Stimulated activated CD4-positive, alpha-beta T cell treated with anti-CD3 and anti-CD28 coated beads, TNF-alpha, amount 100 ng/mL, for 24 hours (primary cell): ENCODE data around the gene RTN4RL1.

Experiments used
- DNase-seq, 3 experiments: peaks; one replicate each; pipeline ENCODE4 v3.0.0-alpha.2; 2020; ENCODE audit warnings: low read depth in 3 of 3

RTN4RL1 gene

GRCh38 chr17:2059547-2060384 is 34.6 kb upstream of the RTN4RL1 start:
- DNase-seq, result no peak

- DNase-seq, result peak in 1 of 3 experiments; percentile 72
These were observed 33.7 kb upstream of the RTN4RL1 start for GRCh38 chr17:2058586-2059546.

DNA sequence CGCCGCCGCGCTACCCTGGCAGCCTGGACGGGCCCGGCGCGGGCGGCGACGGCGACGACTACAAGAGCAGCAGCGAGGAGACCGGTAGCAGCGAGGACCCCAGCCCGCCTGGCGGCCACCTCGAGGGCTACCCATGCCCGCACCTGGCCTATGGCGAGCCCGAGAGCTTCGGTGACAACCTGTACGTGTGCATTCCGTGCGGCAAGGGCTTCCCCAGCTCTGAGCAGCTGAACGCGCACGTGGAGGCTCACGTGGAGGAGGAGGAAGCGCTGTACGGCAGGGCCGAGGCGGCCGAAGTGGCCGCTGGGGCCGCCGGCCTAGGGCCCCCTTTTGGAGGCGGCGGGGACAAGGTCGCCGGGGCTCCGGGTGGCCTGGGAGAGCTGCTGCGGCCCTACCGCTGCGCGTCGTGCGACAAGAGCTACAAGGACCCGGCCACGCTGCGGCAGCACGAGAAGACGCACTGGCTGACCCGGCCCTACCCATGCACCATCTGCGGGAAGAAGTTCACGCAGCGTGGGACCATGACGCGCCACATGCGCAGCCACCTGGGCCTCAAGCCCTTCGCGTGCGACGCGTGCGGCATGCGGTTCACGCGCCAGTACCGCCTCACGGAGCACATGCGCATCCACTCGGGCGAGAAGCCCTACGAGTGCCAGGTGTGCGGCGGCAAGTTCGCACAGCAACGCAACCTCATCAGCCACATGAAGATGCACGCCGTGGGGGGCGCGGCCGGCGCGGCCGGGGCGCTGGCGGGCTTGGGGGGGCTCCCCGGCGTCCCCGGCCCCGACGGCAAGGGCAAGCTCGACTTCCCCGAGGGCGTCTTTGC is 32.8 kb upstream of the RTN4RL1 start:
- no peak for DNase-seq

DNA sequence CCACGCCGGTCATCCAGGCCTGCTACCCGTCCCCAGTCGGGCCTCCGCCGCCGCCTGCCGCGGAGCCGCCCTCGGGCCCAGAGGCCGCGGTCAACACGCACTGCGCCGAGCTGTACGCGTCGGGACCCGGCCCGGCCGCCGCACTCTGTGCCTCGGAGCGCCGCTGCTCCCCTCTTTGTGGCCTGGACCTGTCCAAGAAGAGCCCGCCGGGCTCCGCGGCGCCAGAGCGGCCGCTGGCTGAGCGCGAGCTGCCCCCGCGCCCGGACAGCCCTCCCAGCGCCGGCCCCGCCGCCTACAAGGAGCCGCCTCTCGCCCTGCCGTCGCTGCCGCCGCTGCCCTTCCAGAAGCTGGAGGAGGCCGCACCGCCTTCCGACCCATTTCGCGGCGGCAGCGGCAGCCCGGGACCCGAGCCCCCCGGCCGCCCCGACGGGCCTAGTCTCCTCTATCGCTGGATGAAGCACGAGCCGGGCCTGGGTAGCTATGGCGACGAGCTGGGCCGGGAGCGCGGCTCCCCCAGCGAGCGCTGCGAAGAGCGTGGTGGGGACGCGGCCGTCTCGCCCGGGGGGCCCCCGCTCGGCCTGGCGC is 32.1 kb upstream of the RTN4RL1 start:
- no peak for DNase-seq

DNA sequence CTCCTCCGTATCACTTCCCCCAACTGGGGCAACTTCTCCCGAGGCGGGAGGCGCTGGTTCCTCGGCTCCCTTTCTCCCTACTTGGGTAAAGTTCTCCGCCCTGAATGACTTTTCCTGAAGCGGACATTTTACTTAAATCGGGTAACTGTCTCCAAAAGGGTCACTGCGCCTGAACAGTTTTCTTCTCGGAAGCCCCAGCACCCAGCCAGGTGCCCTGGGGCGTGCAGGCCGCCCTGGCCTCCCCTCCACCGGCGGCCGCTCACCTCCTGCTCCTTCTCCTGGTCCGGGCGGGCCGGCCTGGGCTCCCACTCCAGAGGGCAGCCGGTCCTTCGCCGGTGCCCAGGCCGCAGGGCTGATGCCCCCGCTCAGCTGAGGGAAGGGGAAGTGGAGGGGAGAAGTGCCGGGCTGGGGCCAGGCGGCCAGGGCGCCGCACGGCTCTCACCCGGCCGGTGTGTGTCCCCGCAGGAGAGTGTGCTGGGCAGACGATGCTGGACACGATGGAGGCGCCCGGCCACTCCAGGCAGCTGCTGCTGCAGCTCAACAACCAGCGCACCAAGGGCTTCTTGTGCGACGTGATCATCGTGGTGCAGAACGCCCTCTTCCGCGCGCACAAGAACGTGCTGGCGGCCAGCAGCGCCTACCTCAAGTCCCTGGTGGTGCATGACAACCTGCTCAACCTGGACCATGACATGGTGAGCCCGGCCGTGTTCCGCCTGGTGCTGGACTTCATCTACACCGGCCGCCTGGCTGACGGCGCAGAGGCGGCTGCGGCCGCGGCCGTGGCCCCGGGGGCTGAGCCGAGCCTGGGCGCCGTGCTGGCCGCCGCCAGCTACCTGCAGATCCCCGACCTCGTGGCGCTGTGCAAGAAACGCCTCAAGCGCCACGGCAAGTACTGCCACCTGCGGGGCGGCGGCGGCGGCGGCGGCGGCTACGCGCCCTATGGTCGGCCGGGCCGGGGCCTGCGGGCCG is 31.4 kb upstream of the RTN4RL1 start:
- DNase-seq, result peak in 1 of 3 experiments; percentile 47

DNA sequence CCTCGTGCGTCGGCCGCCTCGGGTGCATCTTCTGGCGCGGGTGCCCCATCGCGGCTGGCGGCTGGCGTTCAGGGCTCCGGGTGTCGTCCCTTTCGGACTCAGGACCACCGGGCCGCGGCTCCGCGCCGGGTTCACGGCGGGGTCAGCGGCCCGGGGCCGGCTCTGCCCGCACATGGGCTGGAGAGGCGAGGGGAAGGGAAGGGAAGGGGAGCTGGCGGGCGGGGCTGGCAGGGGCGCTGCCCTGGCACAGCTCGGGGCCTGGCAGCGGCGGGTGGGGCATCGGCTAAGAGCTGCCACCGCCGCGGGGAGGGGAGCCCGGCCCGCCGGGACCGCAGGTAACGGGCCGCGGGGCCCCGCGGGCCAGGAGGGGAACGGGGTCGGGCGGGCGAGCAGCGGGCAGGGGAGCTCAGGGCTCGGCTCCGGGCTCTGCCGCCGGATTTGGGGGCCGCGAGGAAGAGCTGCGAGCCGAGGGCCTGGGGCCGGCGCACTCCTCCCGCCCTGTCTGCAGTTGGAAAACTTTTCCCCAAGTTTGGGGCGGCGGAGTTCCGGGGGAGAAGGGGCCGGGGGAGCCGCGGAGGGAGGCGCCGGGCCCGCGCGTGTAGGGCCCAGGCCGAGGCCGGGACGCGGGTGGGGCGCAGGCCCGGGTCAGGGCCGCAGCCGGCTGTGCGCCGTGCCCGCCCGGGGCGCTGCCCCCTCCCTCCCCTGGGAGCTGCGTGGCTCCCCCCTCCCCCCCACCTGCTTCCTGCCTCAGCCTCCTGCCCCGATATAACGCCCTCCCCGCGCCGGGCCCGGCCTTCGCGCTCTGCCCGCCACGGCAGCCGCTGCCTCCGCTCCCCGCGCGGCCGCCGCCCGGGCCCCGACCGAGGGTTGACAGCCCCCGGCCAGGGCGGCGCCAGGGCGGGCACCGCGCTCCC is 30.4 kb upstream of the RTN4RL1 start:
- DNase-seq, result peak in 1 of 3 experiments; percentile 50

DNA sequence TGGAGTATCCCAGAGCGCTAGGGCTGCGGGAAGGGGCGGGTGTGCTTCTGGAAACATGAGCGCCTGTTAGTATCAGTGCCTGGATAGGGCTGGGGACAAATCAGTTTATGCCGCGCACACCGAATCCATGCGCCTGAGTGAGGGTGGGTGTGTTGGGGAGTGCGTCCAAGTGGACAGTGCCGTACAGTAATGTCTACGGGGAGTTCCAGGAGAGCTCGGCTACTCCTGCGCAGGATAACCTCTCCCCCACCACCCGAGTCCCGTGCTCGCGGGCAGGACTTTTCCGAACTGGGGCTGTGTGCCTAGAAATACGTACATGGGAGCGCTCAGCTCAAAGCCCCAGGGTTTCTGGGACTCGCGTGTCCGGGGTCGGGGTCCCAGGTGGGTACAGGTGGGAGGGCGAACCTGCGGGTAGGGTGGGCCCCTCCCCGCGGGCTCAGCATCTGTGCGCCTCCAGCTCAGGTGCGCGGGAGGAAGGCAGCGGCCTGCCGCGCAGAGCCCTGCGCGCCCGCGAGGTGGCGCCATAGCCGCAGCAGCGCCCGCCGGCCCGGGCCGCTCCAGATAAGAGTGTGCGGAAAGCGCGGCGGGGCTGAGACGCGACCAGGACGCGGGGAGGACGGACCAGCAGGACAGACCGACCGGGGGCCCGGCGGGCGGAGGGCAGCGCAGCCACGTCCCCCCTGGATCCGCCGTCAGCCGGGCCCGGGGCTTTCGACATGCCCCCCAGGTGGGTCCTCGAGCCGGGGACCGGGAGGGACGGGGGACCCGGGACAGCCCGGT is 29.6 kb upstream of the RTN4RL1 start, which contains the start of gene HIC1:
HIC1 (plus strand) TSS at position 592 of the 780 bp plus-strand sequence. CDS start 1,588 bp downstream, outside the sequence.
- DNase-seq, result peak in 2 of 3 experiments; percentile 56 to 74

- DNase-seq, result no peak
These were observed 29.1 kb upstream of the RTN4RL1 start for GRCh38 chr17:2054262-2054511.

DNA sequence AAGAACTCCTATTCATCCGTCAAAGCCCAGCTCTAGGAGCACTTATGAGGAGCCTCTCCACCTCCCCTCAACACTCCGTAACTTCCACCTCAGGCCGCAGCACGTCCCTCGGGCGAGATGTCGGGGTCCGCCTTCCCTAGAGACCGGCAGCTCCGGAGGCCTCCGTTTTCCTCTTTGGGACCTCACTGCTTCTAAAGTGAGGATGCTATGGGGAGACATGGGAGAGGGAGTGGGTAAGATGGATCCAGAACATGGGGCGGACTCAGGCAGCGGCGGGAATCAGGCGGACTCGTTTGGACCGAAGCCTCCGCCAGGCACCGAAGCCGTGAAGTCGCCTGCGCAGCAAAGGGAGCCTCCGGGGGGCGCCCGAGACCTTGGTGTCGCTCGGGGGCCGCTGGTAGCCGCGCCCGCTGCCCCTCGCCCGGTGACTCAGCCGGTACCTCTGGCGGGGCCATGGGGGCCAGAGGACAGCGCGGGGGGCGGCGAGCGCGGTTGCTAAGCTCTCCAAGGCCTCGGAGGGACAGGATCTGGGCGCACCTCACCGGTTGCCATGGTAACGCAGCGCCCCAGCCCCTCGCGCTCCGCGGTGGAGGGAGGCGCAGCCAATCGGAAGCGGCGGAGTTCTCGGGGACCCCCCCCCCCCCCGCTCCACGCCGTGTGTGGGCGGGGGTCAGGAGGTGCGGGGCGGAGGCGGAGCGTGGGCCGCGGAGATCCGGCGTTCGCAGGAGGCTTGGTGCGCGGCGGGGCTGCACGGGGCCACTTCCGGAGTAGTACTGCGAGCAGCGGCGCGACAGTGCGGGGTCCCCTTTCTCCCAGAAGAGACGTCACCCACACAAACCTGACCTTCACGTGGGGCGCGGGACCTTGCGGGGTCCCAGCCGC is 28.5 kb upstream of the RTN4RL1 start:
- peak in 2 of 3 experiments; percentile 56 to 79 for DNase-seq

- no peak for DNase-seq
These were observed 26.9 kb upstream of the RTN4RL1 start for GRCh38 chr17:2051933-2052559.

DNA sequence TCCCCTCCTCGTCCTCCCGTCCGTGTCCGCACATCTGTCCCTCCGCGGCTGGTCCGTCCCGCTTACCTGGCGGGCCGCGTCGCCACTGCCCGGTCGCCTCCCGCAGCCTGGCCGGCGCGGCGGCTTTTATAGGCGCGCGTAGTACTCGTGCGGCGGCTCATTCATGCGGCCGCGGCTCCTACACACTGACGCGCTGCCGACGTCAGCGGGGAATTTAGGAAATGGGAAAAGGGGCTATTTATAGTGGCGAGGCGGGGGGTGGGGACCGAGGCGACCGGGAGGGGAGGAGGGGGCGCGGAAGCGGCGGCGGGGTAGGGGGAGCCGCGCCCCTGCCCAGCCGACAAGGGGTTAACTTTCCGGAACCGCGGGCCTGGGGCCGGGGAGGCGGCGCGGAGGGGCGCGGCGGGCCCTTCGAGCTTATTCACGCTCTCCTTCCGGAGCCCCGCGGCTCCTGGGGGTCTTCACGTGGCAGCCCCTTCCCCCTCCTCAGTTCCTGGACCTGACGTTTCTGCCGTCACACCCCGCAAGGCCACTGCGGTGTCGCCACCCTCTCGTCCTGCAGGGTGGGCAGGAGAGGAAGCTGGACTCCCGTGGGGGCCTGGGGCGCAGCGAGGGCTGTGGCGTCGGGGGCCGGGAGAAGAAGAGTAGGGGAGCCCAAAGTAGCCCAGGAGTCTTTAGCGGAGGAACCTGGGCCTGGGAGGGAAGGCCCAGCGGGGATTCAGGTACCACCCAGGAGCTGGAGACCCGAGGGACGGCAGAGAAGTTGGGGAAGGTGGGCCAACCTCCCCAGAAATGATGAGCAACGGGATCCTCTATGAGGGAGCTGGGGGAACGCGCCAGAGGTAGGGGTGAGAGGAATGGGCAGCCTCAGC is 26.2 kb upstream of the RTN4RL1 start:
- no peak for DNase-seq

DNA sequence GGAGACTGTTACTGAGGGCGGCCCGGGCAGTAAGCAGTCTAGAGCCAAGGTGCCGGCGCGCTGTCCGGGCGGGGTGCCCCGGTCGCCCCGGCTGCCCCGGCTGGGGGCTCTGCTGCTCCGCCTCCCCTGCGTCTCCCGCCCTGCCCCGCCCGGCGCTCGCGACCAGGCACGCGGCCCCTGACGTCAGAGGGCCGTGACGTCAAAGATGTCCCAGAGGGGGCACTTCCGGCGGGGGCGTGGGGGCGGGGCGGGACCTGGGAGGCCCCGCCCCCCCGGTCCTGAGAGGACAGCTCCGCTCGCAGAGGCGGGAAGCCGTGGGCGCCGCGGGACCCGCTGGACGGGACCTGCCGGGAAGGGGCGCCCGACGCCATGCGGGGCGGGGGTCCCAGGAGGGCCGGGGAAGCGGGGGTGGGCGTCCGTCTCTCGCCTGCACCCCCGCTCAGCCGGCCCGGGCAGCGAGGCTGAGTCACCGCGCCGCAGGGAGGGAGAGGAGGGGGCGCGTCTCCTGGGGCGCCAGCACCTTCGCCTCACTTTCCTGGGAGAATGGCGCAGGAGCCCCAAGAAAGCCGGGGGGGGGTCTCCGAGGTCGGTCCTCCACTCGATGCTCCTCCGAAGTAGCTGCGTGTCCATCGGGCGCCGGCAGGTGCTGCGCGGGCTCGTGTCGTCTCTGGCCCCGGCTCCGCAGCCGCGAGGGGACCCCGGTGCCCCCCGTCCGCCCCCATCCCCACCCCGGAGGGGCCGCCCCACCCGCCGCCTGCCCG is 25.3 kb upstream of the RTN4RL1 start:
- peak in 1 of 3 experiments; percentile 71 for DNase-seq

- peak; percentile 78 to 85 (median 81) for DNase-seq
These were observed 24.5 kb upstream of the RTN4RL1 start for GRCh38 chr17:2049333-2050299.

- DNase-seq, result no peak
These were observed 23.7 kb upstream of the RTN4RL1 start for GRCh38 chr17:2048805-2049204.
